IMR-90 (cell line): ENCODE measurements around the gene CACNA2D3.

ENCODE experiments used
- BHLHE40 ChIP-seq: fragments of 150-350 bp; IDR thresholded peaks from 2 replicates; pipeline ENCODE4 v1.6.1; 2016; ENCODE audit warnings: mild to moderate bottlenecking, low read depth, low read length
- CEBPB ChIP-seq: IDR thresholded peaks from 2 replicates; pipeline ENCODE4 v1.6.1; 2012; ENCODE audit warnings: low read depth, low read length, improper control_type of control experiment
- CHD1 ChIP-seq: IDR thresholded peaks from 2 replicates; pipeline ENCODE4 v1.6.1; 2012; ENCODE audit warnings: low read depth, low read length, improper control_type of control experiment
- FOS ChIP-seq: fragments of 150-350 bp; IDR thresholded peaks from 2 replicates; pipeline ENCODE4 v1.6.1; 2016; ENCODE audit warnings: low read depth, low read length
- MAFK ChIP-seq: IDR thresholded peaks from 2 replicates; pipeline ENCODE4 v1.6.1; 2012; ENCODE audit warnings: low read depth, low read length, improper control_type of control experiment
- MAZ ChIP-seq: IDR thresholded peaks from 2 replicates; pipeline ENCODE4 v1.6.1; 2012; ENCODE audit warnings: low read depth, mild to moderate bottlenecking, low read length, improper control_type of control experiment, moderate library complexity, borderline replicate concordance
- MXI1 ChIP-seq: IDR thresholded peaks from 2 replicates; pipeline ENCODE4 v1.6.1; 2012; ENCODE audit warnings: low read depth, mild to moderate bottlenecking, low read length, moderate library complexity, borderline replicate concordance
- POLR2A ChIP-seq: IDR thresholded peaks from 2 replicates; pipeline ENCODE4 v1.6.1; 2012; ENCODE audit warnings: mild to moderate bottlenecking, low read depth, low read length
- RAD21 ChIP-seq: IDR thresholded peaks from 2 replicates; pipeline ENCODE4 v1.6.1; 2012; ENCODE audit warnings: low read length, improper control_type of control experiment
- RCOR1 ChIP-seq: IDR thresholded peaks from 2 replicates; pipeline ENCODE4 v1.6.1; 2012; ENCODE audit warnings: mild to moderate bottlenecking, low read length, improper control_type of control experiment; ENCODE audit not compliant: insufficient replicate concordance
- SMC3 ChIP-seq: fragments of 150-350 bp; IDR thresholded peaks from 2 replicates; pipeline ENCODE4 v1.6.1; 2016; ENCODE audit warnings: low read depth, mild to moderate bottlenecking, antibody characterized with exemption, low read length, moderate library complexity
- TF ChIP-seq, protein P1 (sequence below): conservative IDR thresholded peaks from 2 replicates; pipeline ENCODE4 v1.5.1; 2012; ENCODE audit warnings: mild to moderate bottlenecking, low read depth, low read length, improper control_type of control experiment
- TF ChIP-seq, protein P2 (sequence below): fragments of 150-350 bp; IDR thresholded peaks from 2 replicates; pipeline ENCODE4 v1.6.1; 2017; ENCODE audit warnings: mild to moderate bottlenecking, antibody characterized with exemption, low read length, low read depth
- TF ChIP-seq, protein P3 (sequence below): fragments of 150-350 bp; IDR thresholded peaks from 2 replicates; pipeline ENCODE4 v1.6.1; 2016; ENCODE audit warnings: low read depth, mild to moderate bottlenecking, low read length, moderate library complexity, borderline replicate concordance

DNA sequence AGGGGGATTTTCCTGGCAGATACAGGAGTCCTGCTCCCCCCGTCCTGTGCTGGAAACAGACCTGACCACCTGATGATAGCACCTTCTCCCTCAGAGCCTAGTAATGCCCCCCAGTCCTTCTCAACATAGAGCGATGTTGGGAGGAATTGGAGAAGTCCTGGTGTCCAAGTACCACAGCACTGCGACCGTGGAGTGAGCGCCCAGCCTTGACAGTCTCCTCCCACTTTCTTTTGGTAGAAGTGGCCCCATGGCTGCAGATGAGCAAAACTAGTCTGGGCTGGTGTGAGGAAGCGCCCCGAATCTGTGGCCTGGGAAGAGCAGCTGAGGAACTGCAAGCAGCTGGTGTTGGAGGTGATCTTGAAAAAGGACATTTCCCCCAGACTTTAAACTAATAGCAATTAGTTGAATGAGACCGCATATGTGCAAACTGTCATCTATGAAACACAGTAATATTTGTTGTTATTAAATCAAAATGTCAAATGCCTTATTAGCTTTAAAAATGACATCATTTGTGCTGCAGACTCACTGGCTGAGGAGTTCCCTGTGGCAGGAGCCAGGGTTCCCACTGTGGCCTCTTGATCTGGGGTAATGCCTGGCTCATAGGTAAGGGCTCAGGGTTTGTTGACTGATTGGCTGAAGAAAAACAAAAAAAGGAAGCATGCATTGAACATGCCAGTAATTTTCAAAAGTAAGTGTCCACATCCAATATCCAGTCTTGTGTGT is 121.8 kb downstream of the CACNA2D3 start:
- TF ChIP-seq SMC3 (no peak), CHD1 (no peak), MXI1 (no peak), POLR2A (no peak), MAFK (no peak), RAD21 (no peak), CEBPB (no peak), MAZ (no peak), BHLHE40 (no peak), FOS (no peak), RCOR1 (no peak)
- TF ChIP-seq, protein P1, sequence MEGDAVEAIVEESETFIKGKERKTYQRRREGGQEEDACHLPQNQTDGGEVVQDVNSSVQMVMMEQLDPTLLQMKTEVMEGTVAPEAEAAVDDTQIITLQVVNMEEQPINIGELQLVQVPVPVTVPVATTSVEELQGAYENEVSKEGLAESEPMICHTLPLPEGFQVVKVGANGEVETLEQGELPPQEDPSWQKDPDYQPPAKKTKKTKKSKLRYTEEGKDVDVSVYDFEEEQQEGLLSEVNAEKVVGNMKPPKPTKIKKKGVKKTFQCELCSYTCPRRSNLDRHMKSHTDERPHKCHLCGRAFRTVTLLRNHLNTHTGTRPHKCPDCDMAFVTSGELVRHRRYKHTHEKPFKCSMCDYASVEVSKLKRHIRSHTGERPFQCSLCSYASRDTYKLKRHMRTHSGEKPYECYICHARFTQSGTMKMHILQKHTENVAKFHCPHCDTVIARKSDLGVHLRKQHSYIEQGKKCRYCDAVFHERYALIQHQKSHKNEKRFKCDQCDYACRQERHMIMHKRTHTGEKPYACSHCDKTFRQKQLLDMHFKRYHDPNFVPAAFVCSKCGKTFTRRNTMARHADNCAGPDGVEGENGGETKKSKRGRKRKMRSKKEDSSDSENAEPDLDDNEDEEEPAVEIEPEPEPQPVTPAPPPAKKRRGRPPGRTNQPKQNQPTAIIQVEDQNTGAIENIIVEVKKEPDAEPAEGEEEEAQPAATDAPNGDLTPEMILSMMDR, result no peak
- TF ChIP-seq, protein P2, sequence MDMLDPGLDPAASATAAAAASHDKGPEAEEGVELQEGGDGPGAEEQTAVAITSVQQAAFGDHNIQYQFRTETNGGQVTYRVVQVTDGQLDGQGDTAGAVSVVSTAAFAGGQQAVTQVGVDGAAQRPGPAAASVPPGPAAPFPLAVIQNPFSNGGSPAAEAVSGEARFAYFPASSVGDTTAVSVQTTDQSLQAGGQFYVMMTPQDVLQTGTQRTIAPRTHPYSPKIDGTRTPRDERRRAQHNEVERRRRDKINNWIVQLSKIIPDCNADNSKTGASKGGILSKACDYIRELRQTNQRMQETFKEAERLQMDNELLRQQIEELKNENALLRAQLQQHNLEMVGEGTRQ, result no peak
- TF ChIP-seq, protein P3, sequence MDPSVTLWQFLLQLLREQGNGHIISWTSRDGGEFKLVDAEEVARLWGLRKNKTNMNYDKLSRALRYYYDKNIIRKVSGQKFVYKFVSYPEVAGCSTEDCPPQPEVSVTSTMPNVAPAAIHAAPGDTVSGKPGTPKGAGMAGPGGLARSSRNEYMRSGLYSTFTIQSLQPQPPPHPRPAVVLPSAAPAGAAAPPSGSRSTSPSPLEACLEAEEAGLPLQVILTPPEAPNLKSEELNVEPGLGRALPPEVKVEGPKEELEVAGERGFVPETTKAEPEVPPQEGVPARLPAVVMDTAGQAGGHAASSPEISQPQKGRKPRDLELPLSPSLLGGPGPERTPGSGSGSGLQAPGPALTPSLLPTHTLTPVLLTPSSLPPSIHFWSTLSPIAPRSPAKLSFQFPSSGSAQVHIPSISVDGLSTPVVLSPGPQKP, result no peak
